ENCODE measurements around the gene SASH3.

DNA sequence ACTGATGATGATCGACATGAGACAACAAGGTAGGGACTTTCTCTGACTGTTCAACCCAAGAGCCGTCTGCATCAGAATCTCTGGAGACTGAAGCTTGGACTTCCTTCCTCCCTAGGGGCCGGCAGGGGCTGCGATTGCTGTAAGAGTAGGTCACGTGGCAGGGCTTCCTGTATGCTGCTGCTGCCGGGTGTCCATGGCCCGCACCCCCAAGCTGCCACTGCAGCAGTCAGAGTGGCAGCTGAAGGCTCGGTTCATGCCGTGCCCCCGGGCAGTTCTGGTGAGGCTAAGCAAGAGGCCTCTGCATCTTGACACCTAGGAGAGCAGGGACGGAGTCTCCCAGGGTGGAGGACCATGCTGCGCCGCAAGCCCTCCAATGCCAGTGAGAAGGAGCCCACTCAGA, at the start of gene SASH3:
- TF ChIP-seq, protein P1, sequence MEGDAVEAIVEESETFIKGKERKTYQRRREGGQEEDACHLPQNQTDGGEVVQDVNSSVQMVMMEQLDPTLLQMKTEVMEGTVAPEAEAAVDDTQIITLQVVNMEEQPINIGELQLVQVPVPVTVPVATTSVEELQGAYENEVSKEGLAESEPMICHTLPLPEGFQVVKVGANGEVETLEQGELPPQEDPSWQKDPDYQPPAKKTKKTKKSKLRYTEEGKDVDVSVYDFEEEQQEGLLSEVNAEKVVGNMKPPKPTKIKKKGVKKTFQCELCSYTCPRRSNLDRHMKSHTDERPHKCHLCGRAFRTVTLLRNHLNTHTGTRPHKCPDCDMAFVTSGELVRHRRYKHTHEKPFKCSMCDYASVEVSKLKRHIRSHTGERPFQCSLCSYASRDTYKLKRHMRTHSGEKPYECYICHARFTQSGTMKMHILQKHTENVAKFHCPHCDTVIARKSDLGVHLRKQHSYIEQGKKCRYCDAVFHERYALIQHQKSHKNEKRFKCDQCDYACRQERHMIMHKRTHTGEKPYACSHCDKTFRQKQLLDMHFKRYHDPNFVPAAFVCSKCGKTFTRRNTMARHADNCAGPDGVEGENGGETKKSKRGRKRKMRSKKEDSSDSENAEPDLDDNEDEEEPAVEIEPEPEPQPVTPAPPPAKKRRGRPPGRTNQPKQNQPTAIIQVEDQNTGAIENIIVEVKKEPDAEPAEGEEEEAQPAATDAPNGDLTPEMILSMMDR (IDR thresholded peaks at IDR 0.05; ENCODE audit: insufficient read depth, low read length, poor library complexity, severe bottlenecking), result no peak
- no peak for TF ChIP-seq EZH2phosphoT487 (conservative IDR thresholded peaks at IDR 0.05; ENCODE audit: low read length)
